Caco-2 (cell line): ENCODE measurements around the gene ZNRF3. TPM values are rescaled to one million over a fixed set of nuclear protein-coding genes. Genes with fewer than 3 reads are reported as not detected.
A peak's percentile ranks its signal among the peaks of the same experiment; 100 is the strongest.

Source experiments
- BruUV-seq: library from RNA; stranded (reverse); fragments of 400-500 nt; replicated peaks from 2 replicates; lab custom pipeline; 2021; lab: Mats Ljungman, UMichigan
- CTCF ChIA-PET: fragments of 300-600 bp; sonication (Branson Sonifier 250); formaldehyde crosslinking; loops from one replicate; lab custom pipeline; 2022; ENCODE audit warnings: antibody characterized with exemption; lab: Charles Lee
- POLR2A ChIA-PET: fragments of 300-600 bp; sonication (Branson Sonifier 250); formaldehyde crosslinking; loops from one replicate; lab custom pipeline; 2022; ENCODE audit warnings: antibody characterized with exemption; lab: Charles Lee
- DNase-seq, 2 experiments: peaks; one replicate each; pipeline versions ENCODE4 v3.0.0 to v3.0.0-alpha.2; 2020 to 2022
- H3K27me3 ChIP-seq: replicated peaks from 2 replicates; pipeline ENCODE4 v1.6.0; 2011; ENCODE audit warnings: low read length; ENCODE audit not compliant: control insufficient read depth, insufficient read depth
- H3K36me3 ChIP-seq: 2 replicates; pipeline ENCODE4 v1.5.1; 2011; ENCODE audit warnings: low read length; ENCODE audit not compliant: control insufficient read depth, insufficient read depth
- H3K4me1 ChIP-seq: fragments of 250-450 bp; sonication (Bioruptor Pico); 2 replicates; pipeline ENCODE4 v1.5.1; 2020; ENCODE audit warnings: mild to moderate bottlenecking
- H3K4me3 ChIP-seq: 2 replicates; pipeline ENCODE4 v1.5.1; 2011; ENCODE audit warnings: low read depth, mild to moderate bottlenecking, control low read depth, low read length
- H3K9me3 ChIP-seq: fragments of 250-450 bp; sonication (Bioruptor Pico); 2 replicates; pipeline ENCODE4 v1.5.1; 2020; ENCODE audit warnings: mild to moderate bottlenecking, moderate library complexity
- H3K27ac Mint-ChIP-seq: one replicate; pipeline ENCODE4 v1.8.0; 2022; ENCODE audit warnings: mixed read lengths; ENCODE audit not compliant: unreplicated experiment
- H3K27me3 Mint-ChIP-seq: one replicate; pipeline ENCODE4 v1.8.0; 2022; ENCODE audit warnings: mixed read lengths; ENCODE audit not compliant: insufficient read depth, unreplicated experiment
- H3K36me3 Mint-ChIP-seq: one replicate; pipeline ENCODE4 v1.8.0; 2022; ENCODE audit warnings: mild to moderate bottlenecking, mixed read lengths; ENCODE audit not compliant: insufficient read depth, unreplicated experiment
- H3K4me1 Mint-ChIP-seq: one replicate; pipeline ENCODE4 v1.8.0; 2022; ENCODE audit warnings: low read depth, mixed read lengths; ENCODE audit not compliant: unreplicated experiment
- H3K4me3 Mint-ChIP-seq: one replicate; pipeline ENCODE4 v1.8.0; 2022; ENCODE audit warnings: mild to moderate bottlenecking, moderate library complexity, mixed read lengths; ENCODE audit not compliant: unreplicated experiment
- H3K9me3 Mint-ChIP-seq: one replicate; pipeline ENCODE4 v1.8.0; 2022; ENCODE audit warnings: mixed read lengths; ENCODE audit not compliant: unreplicated experiment
- CTCF ChIP-seq, 2 experiments: fragments of 200-600 bp in 1 of 2; IDR thresholded peaks; 1 replicate in 1 of 2; 2 replicates in 1 of 2; pipeline versions ENCODE4 v1.5.1 to v1.8.0; 2011 to 2022; ENCODE audit warnings: antibody characterized with exemption in 1 of 2, control low read depth in 1 of 2, inconsistent platforms in 1 of 2, low read depth in 1 of 2, low read length in 1 of 2, mild to moderate bottlenecking in 1 of 2, moderate library complexity in 1 of 2; ENCODE audit not compliant: insufficient read depth in 1 of 2, severe bottlenecking in 1 of 2, unreplicated experiment in 1 of 2
- intact Hi-C: fragments of 100-400 bp; cut with micrococcal nuclease; formaldehyde crosslinking; loops from one replicate; pipeline ENCODE4 v1.10.0; 2022; ENCODE audit not compliant: unreplicated experiment
- total RNA-seq: library from RNA; stranded (reverse); gene quantifications from 2 replicates; pipeline ENCODE4 v1.2.3, GENCODE V29; 2022

Gene ZNRF3
- total RNA-seq, 1 experiment from 2014 or later = 41.1 TPM

DNA sequence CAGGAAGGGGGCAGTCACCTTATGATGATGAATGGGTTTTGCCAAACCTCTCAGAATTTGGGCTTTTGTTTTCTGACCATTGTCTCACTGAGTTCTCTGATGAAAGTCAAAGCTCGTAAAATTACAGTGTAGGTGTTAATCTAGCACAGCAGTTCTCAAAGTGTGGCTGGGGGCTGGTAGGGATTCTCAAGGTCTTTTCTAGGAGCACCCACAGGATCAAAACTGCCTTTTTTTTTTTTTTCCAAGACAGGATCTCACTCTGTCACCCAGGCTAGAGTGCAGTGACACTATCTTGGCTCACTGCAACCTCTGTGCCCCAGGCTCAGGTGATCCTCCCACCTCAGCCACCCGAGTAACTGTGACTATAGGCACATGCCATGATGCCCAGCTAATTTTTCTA, 112.2 kb downstream of the ZNRF3 start:
- Mint-ChIP-seq H3K4me1 (peaks cover 21% of the 10 kb centered on the region), H3K9me3 (no peaks in the 10 kb centered on the region), H3K4me3 (no peak overlapping the region), H3K36me3 (peaks cover 66% of the 10 kb centered on the region), H3K27ac (no peak overlapping the region), H3K27me3 (no peaks in the 10 kb centered on the region)
- Histone ChIP-seq H3K27me3 (no peaks in the 10 kb centered on the region), H3K4me3 (no peak overlapping the region), H3K9me3 (no peaks in the 10 kb centered on the region), H3K36me3 (no peaks in the 10 kb centered on the region; the same call in 1 of the 2 replicates), H3K4me1 (peaks cover 30% of the 10 kb centered on the region)
- ChIA-PET POLR2A (no interaction called here), CTCF (no interaction called here)
- TF ChIP-seq CTCF (IDR thresholded peaks at IDR 0.05; ENCODE audit: insufficient read depth in 1 of 2, low read depth in 1 of 2, low read length in 1 of 2, severe bottlenecking in 1 of 2, unreplicated experiment in 1 of 2) = no peak
- no TSS peak for BruUV-seq
- DNase-seq = no peak
- intact Hi-C loops = no loop called here

- Histone ChIP-seq H3K9me3 (no peaks in the 10 kb centered on the region), H3K4me3 (no peak overlapping the region), H3K4me1 (peaks cover 40% of the 10 kb centered on the region), H3K27me3 (no peaks in the 10 kb centered on the region), H3K36me3 (no peaks in the 10 kb centered on the region; the same call in 1 of the 2 replicates)
- no peak overlapping the region for H3K27ac Mint-ChIP-seq
- H3K9me3 Mint-ChIP-seq = no peaks in the 10 kb centered on the region
- BruUV-seq = no TSS peak
- intact Hi-C loops = no loop called here
- H3K36me3 Mint-ChIP-seq = peaks cover 62% of the 10 kb centered on the region
- DNase-seq = no peak
- POLR2A ChIA-PET = interaction anchor here (0.6 to 0.7 kb wide), 2 partner anchors 94 to 281 kb away, joined by 6 to 10 read pairs; no protein-coding TSS in a partner anchor
- no peak overlapping the region for H3K4me3 Mint-ChIP-seq
- CTCF ChIA-PET = no interaction called here
- H3K27me3 Mint-ChIP-seq = no peaks in the 10 kb centered on the region
- TF ChIP-seq CTCF (IDR thresholded peaks at IDR 0.05; ENCODE audit: insufficient read depth in 1 of 2, low read depth in 1 of 2, low read length in 1 of 2, severe bottlenecking in 1 of 2, unreplicated experiment in 1 of 2) = no peak
- peaks cover 31% of the 10 kb centered on the region for H3K4me1 Mint-ChIP-seq
These were observed 114.0 kb downstream of the ZNRF3 start for GRCh38 chr22:28997342-28997741.

DNA sequence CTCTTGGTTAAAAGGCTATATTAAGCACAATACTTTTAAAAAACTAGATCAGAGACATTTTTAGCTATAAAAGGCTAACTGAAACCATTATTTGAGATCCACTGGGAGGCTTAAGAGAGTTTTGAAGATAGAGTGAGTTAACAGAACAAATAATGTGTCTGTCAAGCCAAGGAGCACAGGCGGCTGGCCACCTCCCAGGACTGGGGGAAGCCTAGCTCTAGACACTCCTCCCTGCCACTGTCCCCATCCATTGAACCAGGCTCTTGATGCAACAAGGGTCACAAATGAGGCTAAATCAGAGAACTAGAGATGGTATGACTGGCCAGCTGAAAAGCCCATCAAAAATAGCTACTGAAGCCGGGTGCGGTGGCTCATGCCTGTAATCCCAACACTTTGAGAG, 115.3 kb downstream of the ZNRF3 start:
- H3K4me3 Mint-ChIP-seq = no peak overlapping the region
- DNase-seq = no peak
- H3K27me3 Mint-ChIP-seq = no peaks in the 10 kb centered on the region
- no peak for TF ChIP-seq CTCF (IDR thresholded peaks at IDR 0.05; ENCODE audit: insufficient read depth in 1 of 2, low read depth in 1 of 2, low read length in 1 of 2, severe bottlenecking in 1 of 2, unreplicated experiment in 1 of 2)
- H3K27ac Mint-ChIP-seq = peak overlapping the region; percentile 81
- H3K27me3 ChIP-seq = no peaks in the 10 kb centered on the region
- H3K4me1 Mint-ChIP-seq = peaks cover 24% of the 10 kb centered on the region
- peaks cover 42% of the 10 kb centered on the region for H3K4me1 ChIP-seq
- no TSS peak for BruUV-seq
- H3K36me3 ChIP-seq = no peaks in the 10 kb centered on the region
- H3K4me3 ChIP-seq = no peak overlapping the region
- H3K36me3 Mint-ChIP-seq = peaks cover 62% of the 10 kb centered on the region
- no peaks in the 10 kb centered on the region for H3K9me3 Mint-ChIP-seq
- ChIA-PET POLR2A (no interaction called here), CTCF (no interaction called here)
- no peaks in the 10 kb centered on the region for H3K9me3 ChIP-seq
- intact Hi-C loops = no loop called here
